ENCODE measurements around the gene HDLBP.

- TF ChIP-seq EZH2phosphoT487 (IDR thresholded peaks at IDR 0.05; ENCODE audit: insufficient read depth, low read depth) (no peak), EZH2 (IDR thresholded peaks at IDR 0.05; ENCODE audit: insufficient read depth, poor library complexity, severe bottlenecking) (no peak)
Observed at GRCh38 chr2:241187101-241187917, 128.2 kb downstream of the HDLBP start.
